ENCODE data around the gene TBC1D21. TPM values are rescaled to one million over a fixed set of nuclear protein-coding genes. Genes with fewer than 3 reads are reported as not detected.

TBC1D21 gene
- total RNA-seq = not detected in 2 replicates

DNA sequence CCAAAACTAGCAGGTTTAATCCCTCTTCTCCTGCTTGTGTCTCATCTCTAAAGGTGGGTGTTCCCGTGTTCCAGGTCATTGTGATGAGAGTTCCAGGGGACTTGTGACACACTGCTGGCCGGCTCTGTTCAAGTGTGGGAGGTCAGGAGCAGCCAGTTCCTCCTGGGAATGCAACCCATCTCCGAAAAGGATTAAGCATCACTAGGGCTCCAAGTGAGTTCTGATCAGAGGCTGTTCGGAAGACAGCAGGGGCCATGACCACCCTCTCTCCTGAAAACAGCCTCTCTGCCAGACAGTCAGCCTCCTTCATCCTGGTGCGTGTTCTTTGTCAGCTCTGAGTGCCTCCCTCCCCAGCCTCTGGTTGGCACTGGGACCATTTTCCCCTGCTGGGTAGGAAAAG is at the start of gene TBC1D21:
Gene TBC1D21, plus strand, starts transcription at position 109 of the 400 bp plus-strand sequence. Its CDS starts 146 bp downstream, at position 255.

GRCh38 chr15:73926219-73927002 is 53.0 kb downstream of the TBC1D21 start, which contains the start of gene LOXL1:
Gene LOXL1, plus strand, starts transcription at chr15:73926462. Its CDS starts 322 bp downstream, at chr15:73926784.

Other genes with a start within 250 kb of the TBC1D21 start
- 158 and 160 TPM in 2 replicates for gene NPTN, start 240.2 kb upstream of the TBC1D21 start, total RNA-seq
- gene CD276, start 189.2 kb upstream of the TBC1D21 start, total RNA-seq = 69.3 and 104 TPM in 2 replicates
- 2.0 and 5.1 TPM in 2 replicates for gene INSYN1, start 120.2 kb upstream of the TBC1D21 start, total RNA-seq
- gene LOXL1, start 52.9 kb downstream of the TBC1D21 start, total RNA-seq = 55.9 and 65.4 TPM in 2 replicates
- 11.1 and 12.5 TPM in 2 replicates for gene STOML1, start 118.7 kb downstream of the TBC1D21 start, total RNA-seq
- gene PML, start 121.2 kb downstream of the TBC1D21 start, total RNA-seq = 17.2 and 21.2 TPM in 2 replicates
- gene GOLGA6A, start 209.0 kb downstream of the TBC1D21 start, total RNA-seq = 0.14 TPM in 1 of 2 replicates, not detected in the other

Data from smooth muscle cell of bladder (primary cell).